Endometrial microvascular endothelial cells (primary cell): ENCODE results near the gene SLC5A9. TPM values are rescaled to one million over a fixed set of nuclear protein-coding genes. Genes with fewer than 3 reads are reported as not detected.
"Not testable (repeated sequence)": the region's sequence is repeated elsewhere in the genome, so short reads cannot be mapped to it uniquely, and the experiment has no call there.

ENCODE experiments used
- in situ Hi-C: cut with HindIII; loops from 2 replicates; pipeline ENCODE4 v1.10.0; 2017; ENCODE audit warnings: low sequenced_read_pairs, low pct_unique_long_range_greater_than_20kb; ENCODE audit errors: inconsistent ontology term
- total RNA-seq: library from RNA; depleted of rRNA; stranded (reverse); fragments of >200 nt; gene quantifications from one replicate; pipeline ENCODE4 v1.2.3, GENCODE V29; 2015; ENCODE audit errors: inconsistent ontology term

SLC5A9 gene
- total RNA-seq, 1 donor from 2014 or later = not detected

GRCh38 chr1:48208251-48208650, 14.3 kb upstream of the SLC5A9 start:
- in situ Hi-C loops = no loop called here

- in situ Hi-C loops = no loop called here
These were observed 13.9 kb upstream of the SLC5A9 start for GRCh38 chr1:48208652-48209051.

- in situ Hi-C loops = not testable (repeated sequence)
These were observed 9.1 kb upstream of the SLC5A9 start for GRCh38 chr1:48213462-48213861.

DNA sequence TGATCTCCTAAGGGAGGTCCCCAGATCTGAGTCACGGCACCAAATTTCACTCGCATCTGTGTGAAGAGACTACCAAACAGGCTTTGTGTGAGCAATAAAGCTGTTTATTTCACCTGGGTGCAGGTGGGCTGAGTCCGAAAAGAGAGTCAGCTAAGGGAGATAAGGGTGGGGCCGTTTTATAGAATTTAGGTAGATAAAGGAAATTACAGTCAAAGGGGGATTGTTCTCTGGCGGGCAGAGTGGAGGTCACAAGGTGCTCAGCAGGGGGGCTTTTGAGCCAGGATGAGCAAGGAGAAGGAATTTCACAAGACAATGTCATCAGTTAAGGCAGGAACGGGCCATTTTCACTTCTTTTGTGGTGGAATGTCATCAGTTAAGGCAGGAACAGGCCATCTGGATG, 8.2 kb upstream of the SLC5A9 start:
- in situ Hi-C loops = not testable (repeated sequence)

- in situ Hi-C loops = no loop called here
These were observed 7.7 kb upstream of the SLC5A9 start for GRCh38 chr1:48214820-48215219.

DNA sequence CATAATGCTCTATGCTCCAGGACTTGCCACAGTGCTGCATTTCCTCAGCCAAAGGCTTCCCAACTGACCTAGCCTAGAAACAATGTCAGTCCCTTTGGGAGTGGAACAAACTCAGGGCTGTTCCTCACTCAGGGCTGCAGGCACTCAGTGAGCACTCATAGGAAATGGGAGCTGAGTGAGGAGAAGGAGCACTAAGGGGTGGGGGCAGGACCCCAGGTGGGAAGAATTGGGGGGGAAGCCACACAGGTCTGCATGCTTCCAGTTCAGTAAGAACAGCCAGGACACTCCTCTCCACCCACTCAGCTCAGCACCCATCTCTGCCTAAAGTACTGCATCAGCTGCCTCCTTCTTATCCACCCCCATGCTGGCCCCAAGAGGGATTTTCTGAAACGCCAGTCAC, 7.3 kb upstream of the SLC5A9 start:
- in situ Hi-C loops = no loop called here

DNA sequence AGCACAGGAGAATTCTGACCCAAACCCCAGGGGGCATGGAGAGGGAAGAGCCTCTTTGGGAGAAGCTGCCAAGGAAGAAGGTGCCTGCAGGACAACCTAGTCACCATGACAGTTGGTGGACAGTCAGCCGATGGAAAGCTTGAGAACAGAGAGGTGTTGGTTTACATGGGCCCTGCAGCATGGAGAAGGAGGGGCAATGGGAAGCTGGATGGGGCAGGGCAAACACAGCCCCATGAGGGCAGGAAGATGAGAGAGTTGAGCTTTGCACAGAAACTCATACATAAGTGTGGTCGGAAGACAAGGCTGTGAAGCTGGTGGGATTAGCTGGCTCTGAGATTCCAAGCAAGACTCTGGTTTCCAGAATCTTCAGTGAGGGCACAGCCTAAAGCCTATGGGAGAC, 6.6 kb upstream of the SLC5A9 start:
- in situ Hi-C loops = no loop called here

- in situ Hi-C loops = no loop called here
These were observed 6.2 kb upstream of the SLC5A9 start for GRCh38 chr1:48216313-48216712.

DNA sequence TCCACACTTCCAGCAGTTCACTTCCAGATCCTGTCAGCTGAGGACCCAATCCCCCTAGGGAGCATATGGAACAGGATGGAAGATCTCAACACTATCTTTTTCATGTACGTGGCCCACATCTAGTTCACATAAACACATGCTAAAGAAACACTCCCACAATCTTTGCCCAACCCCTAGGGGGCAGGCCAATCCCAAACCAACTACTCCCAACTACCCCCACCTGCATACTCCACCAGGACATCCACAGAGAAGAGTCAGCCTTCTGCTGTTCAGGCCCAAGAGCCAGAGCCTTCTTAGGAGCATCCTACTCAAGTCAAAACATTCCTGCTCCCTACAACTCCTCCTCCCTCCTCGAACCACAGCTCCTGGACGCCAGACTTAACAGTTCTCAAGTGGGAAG, 5.6 kb upstream of the SLC5A9 start:
- in situ Hi-C loops = no loop called here

DNA sequence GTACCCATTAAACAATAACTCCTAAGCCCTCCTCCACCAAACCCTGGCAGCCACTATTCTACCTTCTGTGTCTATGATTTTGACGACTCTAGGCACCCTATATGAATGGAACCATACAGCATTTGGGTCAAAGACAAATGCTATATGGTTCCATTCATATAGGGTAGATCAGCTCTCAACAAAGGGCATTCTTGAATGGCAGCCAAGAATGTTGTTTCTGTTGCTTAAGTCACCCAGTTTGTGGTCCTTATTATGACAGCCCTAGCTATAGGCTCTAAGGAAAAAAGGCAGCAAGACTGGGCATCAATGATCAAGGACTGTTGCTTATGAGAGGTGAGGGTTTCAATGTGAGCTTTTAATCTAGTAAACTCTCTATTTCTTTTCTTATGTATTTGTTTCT, 4.7 kb upstream of the SLC5A9 start:
- in situ Hi-C loops = no loop called here

- in situ Hi-C loops = no loop called here
These were observed 2.7 kb upstream of the SLC5A9 start for GRCh38 chr1:48219803-48220202.

- in situ Hi-C loops = no loop called here
These were observed 1.4 kb upstream of the SLC5A9 start for GRCh38 chr1:48221122-48221521.

- in situ Hi-C loops = no loop called here
These were observed 859 bp upstream of the SLC5A9 start for GRCh38 chr1:48221657-48222056.

DNA sequence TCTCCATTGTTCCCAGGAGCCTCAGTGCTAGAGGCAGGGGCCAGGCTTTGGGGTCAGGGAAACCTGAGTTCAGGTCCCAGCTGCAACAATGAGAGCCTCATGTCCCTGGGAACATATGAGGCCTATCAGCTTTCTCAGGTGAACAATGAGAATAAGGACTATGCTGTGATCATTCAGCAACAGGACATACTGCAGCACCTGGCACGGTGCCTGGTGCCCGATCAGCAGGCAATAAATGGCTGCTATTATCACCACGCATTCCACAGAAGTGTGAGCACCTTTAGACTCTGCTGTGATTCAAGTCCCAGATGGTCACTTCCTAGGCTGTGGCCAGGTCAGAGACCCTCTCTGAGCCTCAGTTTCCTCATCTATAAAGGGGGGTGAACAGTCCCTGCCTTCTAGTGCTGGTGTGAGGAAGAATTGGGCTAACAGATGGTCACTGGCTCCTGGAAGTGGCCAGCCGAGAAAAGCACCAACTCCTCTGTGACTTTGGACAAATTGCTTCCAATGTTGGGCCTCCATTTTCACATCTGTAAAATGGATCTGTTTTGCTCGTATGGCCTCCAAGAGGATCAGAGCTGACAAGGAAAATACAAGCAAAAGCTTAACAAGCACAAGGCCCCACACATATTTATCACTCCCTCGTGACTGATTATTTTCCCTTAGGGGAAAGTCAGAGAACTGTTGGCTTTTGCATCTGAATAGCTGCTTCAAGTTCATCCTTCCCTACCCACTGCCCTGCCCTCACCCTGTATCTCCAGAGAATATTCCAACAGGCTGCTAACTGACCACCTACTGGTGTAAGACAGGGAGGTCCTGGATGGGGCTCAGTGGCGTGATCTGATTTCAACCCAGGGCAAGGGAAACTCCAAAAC, 1.1 kb downstream of the SLC5A9 start:
- in situ Hi-C loops = no loop called here

DNA sequence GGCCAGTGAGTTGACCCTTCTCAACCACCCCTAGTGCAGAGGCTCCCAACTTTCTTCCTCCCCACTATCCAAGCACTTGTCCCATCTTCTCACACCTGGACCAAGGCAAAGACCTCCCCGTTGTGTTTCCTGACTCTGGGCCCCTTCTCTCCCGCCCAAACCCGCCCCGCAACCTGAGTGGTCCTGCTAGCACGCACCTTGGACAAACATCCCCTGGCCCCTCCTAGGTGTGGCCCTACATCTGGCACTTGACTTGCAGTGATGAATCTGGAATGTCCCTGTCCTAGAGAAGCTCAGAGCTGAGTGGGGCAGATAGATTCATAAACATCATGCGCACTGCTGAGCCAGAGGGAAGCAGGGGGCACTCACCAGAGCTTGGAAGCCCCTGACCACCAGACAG, 2.3 kb downstream of the SLC5A9 start:
- in situ Hi-C loops = no loop called here

- in situ Hi-C loops = no loop called here
These were observed 3.1 kb downstream of the SLC5A9 start for GRCh38 chr1:48225579-48225978.

DNA sequence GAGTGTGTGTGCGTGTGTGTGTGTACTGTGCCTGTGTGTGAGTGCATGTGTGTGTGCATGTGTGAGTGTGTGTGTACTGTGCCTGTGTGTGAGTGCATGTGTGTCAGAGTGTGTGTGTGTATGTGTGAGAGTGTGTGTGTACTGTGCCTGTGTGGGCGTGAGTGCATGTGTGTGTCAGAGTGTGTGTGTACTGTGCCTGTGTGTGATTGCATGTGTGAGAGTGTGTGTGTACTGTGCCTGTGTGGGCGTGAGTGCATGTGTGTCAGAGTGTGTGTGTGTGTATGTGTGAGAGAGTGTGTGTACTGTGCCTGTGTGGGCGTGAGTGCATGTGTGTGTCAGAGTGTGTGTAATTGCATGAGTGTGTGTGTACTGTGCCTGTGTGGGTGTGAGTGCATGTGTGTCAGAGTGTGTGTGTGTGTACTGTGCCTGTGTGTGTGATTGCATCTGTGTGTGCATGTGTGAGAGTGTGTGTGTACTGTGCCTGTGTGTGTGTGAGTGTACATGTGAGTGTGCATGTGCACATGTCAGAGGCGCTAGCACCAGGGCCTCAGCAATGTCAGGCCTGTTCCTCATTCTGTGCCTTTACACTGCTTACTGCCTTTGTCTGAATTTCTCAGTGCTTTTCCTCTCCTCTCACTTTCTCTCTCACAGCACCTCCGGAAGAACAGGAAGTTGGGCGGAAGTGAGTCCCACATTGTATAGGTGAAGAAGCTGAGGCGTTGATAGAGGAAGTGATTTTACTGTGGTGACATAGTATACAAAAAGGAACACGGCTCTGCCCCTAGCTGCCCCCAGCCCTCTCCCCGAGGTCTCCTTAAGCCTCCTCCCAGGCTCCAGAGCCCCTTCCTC, 4.9 kb downstream of the SLC5A9 start:
- in situ Hi-C loops = no loop called here

- in situ Hi-C loops = no loop called here
These were observed 5.6 kb downstream of the SLC5A9 start for GRCh38 chr1:48228156-48228555.

DNA sequence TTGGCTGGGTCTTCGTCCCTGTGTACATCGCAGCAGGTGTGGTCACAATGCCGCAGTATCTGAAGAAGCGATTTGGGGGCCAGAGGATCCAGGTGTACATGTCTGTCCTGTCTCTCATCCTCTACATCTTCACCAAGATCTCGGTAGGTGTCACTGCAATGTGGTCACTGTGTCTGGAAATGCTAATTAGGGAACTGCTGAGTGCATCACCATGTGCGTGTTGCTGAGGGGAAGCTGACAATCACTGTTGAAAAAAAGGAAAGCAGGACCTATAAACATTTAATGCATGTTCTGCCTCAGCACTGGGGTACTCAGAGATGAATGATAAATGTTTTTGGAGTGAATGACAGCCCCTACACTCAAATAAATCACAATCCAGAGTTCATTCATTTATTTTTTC, 6.8 kb downstream of the SLC5A9 start:
- in situ Hi-C loops = no loop called here

- in situ Hi-C loops = no loop called here
These were observed 7.7 kb downstream of the SLC5A9 start for GRCh38 chr1:48230236-48230635.
